ENCODE measurements around the gene SLC7A5. TPM values are rescaled to one million over a fixed set of nuclear protein-coding genes. Genes with fewer than 3 reads are reported as not detected.
A peak's percentile ranks its signal among the peaks of the same experiment; 100 is the strongest.
"Not testable (repeated sequence)": the region's sequence is repeated elsewhere in the genome, so short reads cannot be mapped to it uniquely, and the experiment has no call there.

Gene SLC7A5
- total and polyA plus RNA-seq, 2 of the 13 experiments (the other 11 are each of a cell fraction or from before 2014, with no cell fraction given) = 79.6 to 155 TPM

DNA sequence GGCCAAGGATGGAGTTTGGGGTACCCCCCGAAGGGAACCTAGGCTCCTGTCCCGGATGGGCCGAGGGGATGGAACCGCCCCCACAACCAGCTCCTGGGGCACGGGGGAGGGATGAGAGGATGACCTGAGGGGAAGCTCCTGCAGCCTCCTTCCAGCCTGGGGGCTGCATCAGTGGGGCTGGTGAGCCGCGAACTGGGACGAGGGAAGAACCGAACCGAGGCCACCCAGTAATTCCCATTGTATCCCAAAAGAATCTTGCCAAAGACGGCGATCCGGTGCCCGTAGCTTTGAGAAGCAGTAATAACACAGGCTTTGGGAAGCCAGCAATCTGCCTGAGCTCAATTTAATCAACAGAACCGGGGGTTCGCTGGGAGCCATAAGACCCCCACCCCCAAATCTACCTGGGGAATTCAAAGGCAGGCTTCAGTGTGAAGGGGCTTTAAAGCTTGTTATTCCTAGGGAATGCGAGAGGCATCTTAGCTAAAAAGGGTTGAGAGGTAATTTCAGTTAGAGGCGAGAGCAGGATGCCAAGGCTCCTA lies 641 bp upstream of the SLC7A5 start:
- not testable (repeated sequence) for H3K9me3 ChIP-seq (ENCODE audit: low read length); DNase-seq (ENCODE audit: low spot score); H3K27me3 ChIP-seq (ENCODE audit: control insufficient read depth in 1 of 2, insufficient read depth in 2 of 2, low read length in 2 of 2); BruUV-seq (replicated peaks); H3K36me3 ChIP-seq (replicated peaks in 1 of 2; ENCODE audit: control insufficient read depth in 1 of 2, insufficient read depth in 2 of 2, low read length in 2 of 2); ATAC-seq; FAIRE-seq; H2AFZ ChIP-seq (ENCODE audit: low read length)
- in situ Hi-C loops (cut with HindIII; ENCODE audit: extremely low pct_ligation_motif_present, low pct_unique_long_range_greater_than_20kb) (loop anchor here (25.0 kb wide), 1 partner anchor 483 kb away; the partner anchor contains the start of genes FBXO31 and MAP1LC3B), intact Hi-C loops (cut with micrococcal nuclease; ENCODE audit: unreplicated experiment) (loop anchor here (1.0 to 2.0 kb wide), 2 partner anchors 45 to 55 kb away; no protein-coding TSS in a partner anchor)
- Histone ChIP-seq H3K4me2 (ENCODE audit: low read depth, low read length) (peak overlapping the region; percentile 97), H3K9ac (ENCODE audit: insufficient read depth, low read depth, low read length) (peak overlapping the region; percentile 77), H4K20me1 (ENCODE audit: insufficient read depth, low read length) (peaks cover 26% of the 10 kb centered on the region), H3K4me1 (ENCODE audit: insufficient read depth, low read length) (peaks cover 52% of the 10 kb centered on the region), H3K79me2 (ENCODE audit: insufficient read depth, low read length) (peaks cover 41% of the 10 kb centered on the region), H3K4me3 (replicated peaks in 1 of 3; ENCODE audit: insufficient read depth in 1 of 3, low read depth in 2 of 3, low read length in 3 of 3) (peak overlapping the region in 1 of 3 experiments; percentile 44; a peak in 2 of 6 replicates), H3K27ac (ENCODE audit: extremely low read length, insufficient read depth, low read length) (peak overlapping the region; percentile 98)
- 66% methylated on average over 17 of the region's 18 CpGs for WGBS (ENCODE audit: low lambda C conversion rate)
- ChIA-PET CTCF (ENCODE audit: low intra/inter-chr PET ratio, low total read pairs) (interaction anchor here (0.8 to 5.7 kb wide), 3 partner anchors 21 to 101 kb away, joined by 3 to 154 read pairs (median 47); no protein-coding TSS in a partner anchor), POLR2A (interaction anchor here (0.9 to 13.8 kb wide), 23 partner anchors 8 to 618 kb away, joined by 3 to 399 read pairs (median 11); partner anchors contain the start of genes BANP, FBXO31 and KLHDC4)
- TF ChIP-seq, protein P1, sequence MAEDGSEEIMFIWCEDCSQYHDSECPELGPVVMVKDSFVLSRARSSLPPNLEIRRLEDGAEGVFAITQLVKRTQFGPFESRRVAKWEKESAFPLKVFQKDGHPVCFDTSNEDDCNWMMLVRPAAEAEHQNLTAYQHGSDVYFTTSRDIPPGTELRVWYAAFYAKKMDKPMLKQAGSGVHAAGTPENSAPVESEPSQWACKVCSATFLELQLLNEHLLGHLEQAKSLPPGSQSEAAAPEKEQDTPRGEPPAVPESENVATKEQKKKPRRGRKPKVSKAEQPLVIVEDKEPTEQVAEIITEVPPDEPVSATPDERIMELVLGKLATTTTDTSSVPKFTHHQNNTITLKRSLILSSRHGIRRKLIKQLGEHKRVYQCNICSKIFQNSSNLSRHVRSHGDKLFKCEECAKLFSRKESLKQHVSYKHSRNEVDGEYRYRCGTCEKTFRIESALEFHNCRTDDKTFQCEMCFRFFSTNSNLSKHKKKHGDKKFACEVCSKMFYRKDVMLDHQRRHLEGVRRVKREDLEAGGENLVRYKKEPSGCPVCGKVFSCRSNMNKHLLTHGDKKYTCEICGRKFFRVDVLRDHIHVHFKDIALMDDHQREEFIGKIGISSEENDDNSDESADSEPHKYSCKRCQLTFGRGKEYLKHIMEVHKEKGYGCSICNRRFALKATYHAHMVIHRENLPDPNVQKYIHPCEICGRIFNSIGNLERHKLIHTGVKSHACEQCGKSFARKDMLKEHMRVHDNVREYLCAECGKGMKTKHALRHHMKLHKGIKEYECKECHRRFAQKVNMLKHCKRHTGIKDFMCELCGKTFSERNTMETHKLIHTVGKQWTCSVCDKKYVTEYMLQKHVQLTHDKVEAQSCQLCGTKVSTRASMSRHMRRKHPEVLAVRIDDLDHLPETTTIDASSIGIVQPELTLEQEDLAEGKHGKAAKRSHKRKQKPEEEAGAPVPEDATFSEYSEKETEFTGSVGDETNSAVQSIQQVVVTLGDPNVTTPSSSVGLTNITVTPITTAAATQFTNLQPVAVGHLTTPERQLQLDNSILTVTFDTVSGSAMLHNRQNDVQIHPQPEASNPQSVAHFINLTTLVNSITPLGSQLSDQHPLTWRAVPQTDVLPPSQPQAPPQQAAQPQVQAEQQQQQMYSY (CRISPR knock-in tag; IDR thresholded peaks at IDR 0.05) = peak; percentile 4; the same call in 1 of the 2 replicates
- TF ChIP-seq RXRA (CRISPR knock-in tag; IDR thresholded peaks at IDR 0.05) = 0 out of 2 replicates have a peak, but pooled peaks have one; percentile 4
- peak; percentile 7; the same call in 1 of the 2 replicates for TF ChIP-seq ZNF224 (CRISPR knock-in tag; IDR thresholded peaks at IDR 0.05)
- TF ChIP-seq ZNF703 (CRISPR knock-in tag; IDR thresholded peaks at IDR 0.05; ENCODE audit: borderline replicate concordance) = peak; percentile 5; the same call in 1 of the 2 replicates
- 0 out of 2 replicates have a peak, but pooled peaks have one; percentile 11 for TF ChIP-seq HOXD1 (CRISPR knock-in tag; IDR thresholded peaks at IDR 0.05)
- 0 out of 2 replicates have a peak, but pooled peaks have one; percentile 14 for TF ChIP-seq ELF4 (CRISPR knock-in tag; IDR thresholded peaks at IDR 0.05; ENCODE audit: borderline replicate concordance)
- peak; percentile 13; the same call in 1 of the 2 replicates for TF ChIP-seq NKX3-1 (CRISPR knock-in tag; IDR thresholded peaks at IDR 0.05)
- TF ChIP-seq RNF219 (CRISPR knock-in tag; IDR thresholded peaks at IDR 0.05) = peak; percentile 85; the same call in 1 of the 2 replicates
- TF ChIP-seq ETV5 (CRISPR knock-in tag; IDR thresholded peaks at IDR 0.05; ENCODE audit: borderline replicate concordance) = 0 out of 2 replicates have a peak, but pooled peaks have one; percentile 2
- TF ChIP-seq TOPORS (CRISPR knock-in tag; IDR thresholded peaks at IDR 0.05) = peak; percentile 20; the same call in 1 of the 2 replicates
- TF ChIP-seq MYPOP (CRISPR knock-in tag; IDR thresholded peaks at IDR 0.05) = peak; percentile 19; the same call in 1 of the 2 replicates
- TF ChIP-seq ZNF558 (CRISPR knock-in tag; IDR thresholded peaks at IDR 0.05; ENCODE audit: borderline replicate concordance) = 0 out of 2 replicates have a peak, but pooled peaks have one; percentile 23
- 0 out of 2 replicates have a peak, but pooled peaks have one; percentile 0 for TF ChIP-seq KMT2B (CRISPR knock-in tag; IDR thresholded peaks at IDR 0.05)
- TF ChIP-seq NAIF1 (CRISPR knock-in tag; IDR thresholded peaks at IDR 0.05; ENCODE audit: borderline replicate concordance) = peak; percentile 77; the same call in 1 of the 2 replicates
- TF ChIP-seq ZNF772 (CRISPR knock-in tag; IDR thresholded peaks at IDR 0.05) = peak; percentile 20; the same call in 1 of the 2 replicates
- 0 out of 2 replicates have a peak, but pooled peaks have one; percentile 46 for TF ChIP-seq ARID2 (CRISPR knock-in tag; IDR thresholded peaks at IDR 0.05; ENCODE audit: borderline replicate concordance)
